GM11168 (cell line): ENCODE results near the gene POLRMT.

Experiments used
- in situ Hi-C: fragments of 300-500 bp; cut with MboI; formaldehyde crosslinking; loops from one replicate; pipeline ENCODE4 v1.12.0; 2022; ENCODE audit warnings: low sequenced_read_pairs; ENCODE audit not compliant: unreplicated experiment

The POLRMT gene

GRCh38 chr19:633068-633785 is at the start of gene POLRMT:
Gene POLRMT, minus strand, starts transcription at chr19:633537. Its CDS starts 25 bp downstream, at chr19:633512.
- in situ Hi-C loops: no loop called here

DNA sequence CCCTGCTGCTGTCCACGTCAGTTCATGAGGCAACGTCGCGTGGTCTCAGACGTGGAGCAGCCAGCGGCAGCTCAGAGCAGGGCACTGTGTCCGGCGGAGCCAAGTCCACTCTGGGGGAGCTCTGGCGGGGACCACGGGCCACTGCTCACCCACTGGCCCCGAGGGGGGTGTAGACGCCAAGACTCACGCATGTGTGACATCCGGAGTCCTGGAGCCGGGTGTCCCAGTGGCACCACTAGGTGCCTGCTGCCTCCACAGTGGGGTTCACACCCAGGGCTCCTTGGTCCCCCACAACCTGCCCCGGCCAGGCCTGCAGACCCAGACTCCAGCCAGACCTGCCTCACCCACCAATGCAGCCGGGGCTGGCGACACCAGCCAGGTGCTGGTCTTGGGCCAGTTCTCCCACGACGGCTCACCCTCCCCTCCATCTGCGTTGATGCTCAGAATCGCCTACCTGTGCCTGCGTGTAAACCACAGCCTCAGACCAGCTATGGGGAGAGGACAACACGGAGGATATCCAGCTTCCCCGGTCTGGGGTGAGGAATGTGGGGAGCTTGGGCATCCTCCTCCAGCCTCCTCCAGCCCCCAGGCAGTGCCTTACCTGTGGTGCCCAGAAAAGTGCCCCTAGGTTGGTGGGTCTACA is 49.5 kb upstream of the POLRMT start:
- in situ Hi-C loops: no loop called here

DNA sequence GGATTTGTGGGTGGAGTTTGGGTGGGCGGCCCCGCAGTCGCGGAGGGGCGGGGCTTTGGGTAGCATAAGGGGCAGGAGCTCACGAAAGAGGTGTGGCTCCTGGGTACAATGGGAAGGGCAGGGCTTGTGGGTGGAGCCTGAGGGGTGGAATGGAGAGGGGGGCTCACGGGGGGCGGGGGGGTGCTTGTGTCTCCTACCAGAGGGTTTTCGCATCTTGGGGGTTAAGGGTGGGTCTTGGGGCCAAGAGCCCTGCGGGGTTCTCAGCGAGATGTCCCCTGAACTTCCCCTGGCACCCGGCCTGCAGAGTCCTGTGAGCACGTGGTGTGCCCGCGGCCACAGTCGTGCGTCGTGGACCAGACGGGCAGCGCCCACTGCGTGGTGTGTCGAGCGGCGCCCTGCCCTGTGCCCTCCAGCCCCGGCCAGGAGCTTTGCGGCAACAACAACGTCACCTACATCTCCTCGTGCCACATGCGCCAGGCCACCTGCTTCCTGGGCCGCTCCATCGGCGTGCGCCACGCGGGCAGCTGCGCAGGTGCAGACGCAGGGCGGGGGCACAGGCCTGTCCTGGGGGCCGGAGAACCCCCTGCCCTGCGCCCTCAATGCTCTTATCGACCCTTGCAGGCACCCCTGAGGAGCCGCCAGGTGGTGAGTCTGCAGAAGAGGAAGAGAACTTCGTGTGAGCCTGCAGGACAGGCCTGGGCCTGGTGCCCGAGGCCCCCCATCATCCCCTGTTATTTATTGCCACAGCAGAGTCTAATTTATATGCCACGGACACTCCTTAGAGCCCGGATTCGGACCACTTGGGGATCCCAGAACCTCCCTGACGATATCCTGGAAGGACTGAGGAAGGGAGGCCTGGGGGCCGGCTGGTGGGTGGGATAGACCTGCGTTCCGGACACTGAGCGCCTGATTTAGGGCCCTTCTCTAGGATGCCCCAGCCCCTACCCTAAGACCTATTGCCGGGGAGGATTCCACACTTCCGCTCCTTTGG is 48.0 kb upstream of the POLRMT start:
- in situ Hi-C loops: no loop called here

- in situ Hi-C loops: no loop called here
These were observed 47.1 kb upstream of the POLRMT start for GRCh38 chr19:680287-681028.

DNA sequence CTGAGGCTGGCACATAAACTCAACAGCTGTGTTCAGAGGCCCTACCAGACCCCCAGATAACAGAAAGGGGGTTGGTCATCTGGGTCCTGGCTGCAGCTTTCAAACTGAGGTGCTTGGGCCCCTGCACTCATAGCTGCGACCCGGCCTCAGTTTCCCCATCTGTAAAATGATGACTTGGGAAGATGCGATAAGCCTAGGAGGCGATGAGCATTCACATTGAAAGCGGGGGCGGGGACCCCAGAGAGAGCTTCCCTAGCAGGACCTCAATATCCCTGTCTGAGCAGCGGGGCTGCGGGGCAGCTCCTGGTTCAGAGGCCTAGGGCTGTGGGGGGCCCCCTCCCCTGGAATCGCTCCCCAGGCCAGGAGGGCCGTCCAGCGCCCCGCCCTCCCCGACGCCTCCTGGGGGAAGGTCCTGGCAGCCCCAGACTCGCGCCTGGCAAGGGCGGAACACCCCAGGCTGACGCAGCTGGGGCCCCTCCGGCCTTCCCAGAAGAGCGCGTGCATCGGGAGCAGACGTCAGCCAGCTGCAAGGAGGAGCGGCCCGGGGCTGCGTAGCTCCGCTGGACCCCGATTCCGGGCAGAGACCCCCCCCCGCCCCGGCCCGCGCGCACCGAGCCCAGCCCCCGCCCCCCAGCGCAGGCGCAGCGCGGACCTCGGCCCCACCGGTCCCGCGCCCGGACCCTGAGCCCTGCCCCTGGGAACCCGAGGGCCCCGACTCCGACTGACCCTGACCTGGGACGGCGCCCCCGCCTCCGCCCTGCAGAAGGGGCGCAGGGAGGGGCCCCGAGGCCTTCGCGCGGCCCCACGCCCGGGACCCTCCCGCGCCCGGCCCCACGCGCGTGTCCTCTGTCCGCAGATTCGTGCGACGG is 46.3 kb upstream of the POLRMT start:
- in situ Hi-C loops: no loop called here

- in situ Hi-C loops: no loop called here
These were observed 45.6 kb upstream of the POLRMT start for GRCh38 chr19:678791-679388.

DNA sequence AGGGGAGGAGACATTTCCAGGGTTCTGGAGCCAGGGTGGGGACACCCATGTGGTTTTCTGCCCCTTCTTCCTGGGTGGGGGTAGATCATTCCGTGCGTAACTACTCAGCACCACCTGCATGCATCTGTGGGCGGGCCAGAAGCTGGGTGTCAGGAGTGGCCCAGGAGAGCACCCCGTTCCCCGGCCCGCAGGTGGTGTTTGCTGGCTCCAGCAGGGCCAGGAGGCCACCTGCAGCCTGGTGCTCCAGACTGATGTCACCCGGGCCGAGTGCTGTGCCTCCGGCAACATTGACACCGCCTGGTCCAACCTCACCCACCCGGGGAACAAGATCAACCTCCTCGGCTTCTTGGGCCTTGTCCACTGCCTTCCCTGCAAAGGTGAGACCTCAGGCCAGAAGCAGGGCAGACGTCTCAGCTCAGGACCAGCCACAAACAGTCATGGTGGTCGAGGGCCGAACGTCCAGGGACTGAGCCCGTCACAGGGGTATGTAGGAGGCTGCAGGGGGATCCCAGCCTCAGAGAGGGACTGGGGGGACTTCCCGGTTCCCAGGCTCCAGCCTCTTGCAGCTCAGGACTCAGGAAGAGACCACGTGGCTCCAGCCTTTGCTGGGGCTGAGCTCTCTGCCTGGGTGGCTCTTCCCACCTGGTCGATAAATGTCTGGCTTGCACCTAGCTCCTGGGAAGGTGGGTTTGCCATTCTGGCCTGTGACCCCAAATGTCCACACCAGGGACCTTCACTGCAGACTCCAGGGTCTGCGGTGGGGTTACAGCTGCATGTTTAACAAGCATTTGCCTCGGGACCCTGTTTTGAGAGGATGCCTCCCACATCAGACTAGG is 44.5 kb upstream of the POLRMT start:
- in situ Hi-C loops: no loop called here

DNA sequence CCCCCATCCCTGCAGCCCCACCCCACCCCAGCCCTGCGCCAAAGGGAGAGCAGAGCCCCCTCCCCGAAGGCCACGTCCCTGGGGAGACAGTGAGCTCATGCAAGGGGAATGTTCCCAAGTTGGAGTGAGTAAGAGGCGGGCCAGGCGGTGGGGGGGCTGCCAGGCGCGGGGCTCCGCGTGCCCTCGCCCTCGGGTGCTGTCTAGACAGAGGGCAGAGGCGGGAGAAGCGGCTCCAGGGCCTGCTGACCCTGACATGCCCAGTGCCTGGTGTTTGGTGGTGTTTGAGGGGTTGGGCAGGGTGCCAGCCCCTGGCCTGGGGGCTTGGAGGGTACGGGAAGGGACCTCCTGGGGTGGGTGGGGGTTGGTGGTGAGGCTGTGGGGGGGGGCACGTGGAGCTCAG is 43.9 kb upstream of the POLRMT start:
- in situ Hi-C loops: no loop called here

DNA sequence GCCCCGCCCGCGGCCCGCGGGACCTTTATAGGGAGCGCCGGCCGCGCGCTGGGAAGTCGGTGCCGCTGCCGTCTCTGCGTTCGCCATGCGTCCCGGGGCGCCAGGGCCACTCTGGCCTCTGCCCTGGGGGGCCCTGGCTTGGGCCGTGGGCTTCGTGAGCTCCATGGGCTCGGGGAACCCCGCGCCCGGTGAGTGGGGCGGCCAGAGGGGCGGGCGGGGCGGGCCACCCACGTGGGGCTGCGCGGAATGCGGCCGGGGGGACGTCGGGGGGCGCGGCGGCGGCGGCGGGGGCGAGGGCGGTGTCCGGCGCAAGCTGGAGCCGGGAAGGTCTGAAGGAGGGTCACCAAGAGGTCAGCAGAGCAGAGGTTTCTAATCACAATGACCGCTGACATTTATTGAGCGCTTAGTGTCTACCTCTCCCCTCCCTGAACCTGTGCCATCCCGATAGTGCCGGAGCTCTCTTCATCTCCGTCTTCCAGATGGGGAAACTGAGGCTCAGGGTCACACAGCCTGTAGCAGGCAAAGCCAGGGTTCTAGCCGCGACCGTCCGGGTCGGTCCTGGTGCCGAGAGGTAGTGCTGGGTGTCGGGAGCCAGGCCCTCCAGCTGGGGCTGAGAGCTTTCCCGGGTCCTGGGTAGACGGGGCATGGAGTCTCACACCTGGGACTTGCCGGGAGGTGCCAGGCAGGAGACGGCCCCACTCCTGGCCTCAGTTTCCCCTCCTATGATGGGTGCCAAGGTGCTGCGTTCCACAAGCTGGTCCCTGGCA is 43.2 kb upstream of the POLRMT start, which contains the start of gene FSTL3:
Gene FSTL3 (plus strand): TSS at position 54 of the 767 bp plus-strand sequence. CDS start 32 bp downstream, at position 86.
- in situ Hi-C loops: no loop called here

- in situ Hi-C loops: no loop called here
These were observed 42.6 kb upstream of the POLRMT start for GRCh38 chr19:676007-676338.

GRCh38 chr19:674282-675151 is 41.2 kb upstream of the POLRMT start:
- in situ Hi-C loops: no loop called here

GRCh38 chr19:670609-671075 is 37.3 kb upstream of the POLRMT start:
- in situ Hi-C loops: no loop called here

- in situ Hi-C loops: loop anchor here (5.0 kb wide), 1 partner anchor 58 kb away; no protein-coding TSS in a partner anchor
These were observed 35.5 kb upstream of the POLRMT start for GRCh38 chr19:668675-669434.

- in situ Hi-C loops: loop anchor here (5.0 kb wide), 1 partner anchor 60 kb away; no protein-coding TSS in a partner anchor
These were observed 33.7 kb upstream of the POLRMT start for GRCh38 chr19:666985-667573.

DNA sequence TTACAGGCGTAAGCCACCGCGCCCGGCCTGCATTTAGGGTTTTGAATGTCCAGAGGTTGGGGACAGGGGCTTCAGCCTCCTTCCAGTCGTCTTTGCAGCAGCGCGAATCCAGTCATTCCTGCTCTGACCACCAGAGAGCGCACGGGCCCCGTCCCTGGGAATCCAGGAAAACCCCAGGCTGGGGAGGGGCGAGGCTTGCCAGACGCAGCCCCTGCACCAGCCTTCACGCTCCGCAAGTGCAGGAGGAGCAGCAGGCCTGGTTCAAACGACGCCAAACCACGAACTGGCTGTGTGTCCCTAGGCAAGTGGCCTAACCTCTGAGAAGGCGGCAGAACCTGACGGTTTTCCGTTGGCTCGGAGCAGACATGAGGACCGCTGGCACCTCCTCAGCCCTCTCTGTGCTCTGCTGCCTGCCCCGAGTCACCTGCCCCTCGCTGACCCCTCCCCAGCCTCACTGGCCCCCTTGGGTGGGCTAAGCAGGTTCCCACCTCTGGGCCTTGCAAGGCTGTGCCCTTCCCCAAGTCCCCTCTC is 31.6 kb upstream of the POLRMT start:
- in situ Hi-C loops: loop anchor here (5.0 kb wide), 1 partner anchor 62 kb away; no protein-coding TSS in a partner anchor
